CD14-positive monocyte (primary cell): ENCODE measurements around the gene GRIN3A. TPM values are rescaled to one million over a fixed set of nuclear protein-coding genes. Genes with fewer than 3 reads are reported as not detected.

Experiments used
- DNase-seq, 3 donors: peaks; one replicate each; pipeline ENCODE4 v3.0.0-alpha.2; 2011 to 2022
- H2AFZ ChIP-seq: 2 replicates; pipeline ENCODE4 v1.6.0; 2012; ENCODE audit warnings: mild to moderate bottlenecking, low read depth, low read length, inconsistent platforms; ENCODE audit not compliant: insufficient read depth, poor library complexity, severe bottlenecking
- H3K27ac ChIP-seq, 2 donors: 1 replicate in 1 of 2; 2 replicates in 1 of 2; pipeline ENCODE4 v1.5.1; 2012 to 2013; ENCODE audit warnings: low read length in 2 of 2, control low read depth in 1 of 2, inconsistent platforms in 1 of 2, low read depth in 1 of 2, mild to moderate bottlenecking in 1 of 2
- H3K27me3 ChIP-seq, 2 donors: one replicate each; pipeline versions ENCODE4 v1.6.0 to v1.6.1; 2011 to 2013; ENCODE audit warnings: low read length in 2 of 2; ENCODE audit not compliant: control insufficient read depth in 2 of 2, insufficient read depth in 2 of 2
- H3K36me3 ChIP-seq, 2 donors: replicated peaks in 1 of 2; 1 replicate in 1 of 2; 2 replicates in 1 of 2; pipeline versions ENCODE4 v1.5.1 to v1.6.1; 2012 to 2013; ENCODE audit warnings: low read length in 2 of 2, control low read depth in 1 of 2, inconsistent platforms in 1 of 2, mild to moderate bottlenecking in 1 of 2; ENCODE audit not compliant: insufficient read depth in 2 of 2, control insufficient read depth in 1 of 2
- H3K4me1 ChIP-seq, 2 donors: 1 replicate in 1 of 2; 2 replicates in 1 of 2; pipeline versions ENCODE4 v1.5.1 to v1.6.1; 2012 to 2013; ENCODE audit warnings: low read length in 2 of 2, control low read depth in 1 of 2, inconsistent platforms in 1 of 2, mild to moderate bottlenecking in 1 of 2, moderate library complexity in 1 of 2; ENCODE audit not compliant: insufficient read depth in 2 of 2, control insufficient read depth in 1 of 2
- H3K4me2 ChIP-seq: replicated peaks from 2 replicates; pipeline ENCODE3; 2012; ENCODE audit warnings: low read length, moderate library complexity, mild to moderate bottlenecking; ENCODE audit not compliant: poor library complexity, severe bottlenecking; ENCODE audit errors: extremely low read depth
- H3K4me3 ChIP-seq, 3 experiments: fragments of 200-600 bp in 1 of 3; sonication (generic) in 1 of 3; replicated peaks in 1 of 3; 1 replicate in 2 of 3; 2 replicates in 1 of 3; pipeline ENCODE4 v1.5.1; 2011 to 2013; ENCODE audit warnings: low read length in 3 of 3, mild to moderate bottlenecking in 3 of 3, control low read depth in 2 of 3, low read depth in 2 of 3, inconsistent platforms in 1 of 3, moderate library complexity in 1 of 3
- H3K79me2 ChIP-seq: 2 replicates; pipeline ENCODE4 v1.6.0; 2012; ENCODE audit warnings: mild to moderate bottlenecking, control low read depth, inconsistent platforms, low read length, moderate library complexity; ENCODE audit not compliant: insufficient read depth
- H3K9ac ChIP-seq: 2 replicates; pipeline ENCODE4 v1.6.0; 2017; ENCODE audit warnings: low read length, mild to moderate bottlenecking; ENCODE audit not compliant: insufficient read depth, poor library complexity, severe bottlenecking
- H3K9me3 ChIP-seq, 2 donors: replicated peaks in 1 of 2; 1 replicate in 1 of 2; 2 replicates in 1 of 2; pipeline versions ENCODE4 v1.5.1 to v1.6.1; 2012 to 2013; ENCODE audit warnings: low read length in 2 of 2, control low read depth in 1 of 2; ENCODE audit not compliant: control insufficient read depth in 1 of 2, insufficient read depth in 1 of 2
- H4K20me1 ChIP-seq: 2 replicates; pipeline ENCODE4 v1.6.0; 2012; ENCODE audit warnings: mild to moderate bottlenecking, low read length, control low read depth, moderate library complexity; ENCODE audit not compliant: insufficient read depth
- H3K27ac Mint-ChIP-seq, 7 donors: one replicate each; pipeline ENCODE4 v1.8.0; 2020; ENCODE audit warnings: mild to moderate bottlenecking in 7 of 7, mixed read lengths in 7 of 7, moderate library complexity in 6 of 7, inconsistent platforms in 2 of 7
- H3K27me3 Mint-ChIP-seq, 3 donors: one replicate each; pipeline ENCODE4 v1.8.0; 2021 to 2022; ENCODE audit warnings: low read depth in 3 of 3, mild to moderate bottlenecking in 3 of 3, mixed read lengths in 3 of 3, moderate library complexity in 3 of 3, inconsistent platforms in 1 of 3
- H3K36me3 Mint-ChIP-seq, 2 donors: one replicate each; pipeline ENCODE4 v1.8.0; 2020; ENCODE audit warnings: mixed read lengths in 2 of 2, inconsistent platforms in 1 of 2, mild to moderate bottlenecking in 1 of 2
- H3K4me1 Mint-ChIP-seq: one replicate; pipeline ENCODE4 v1.8.0; 2020; ENCODE audit warnings: mild to moderate bottlenecking, mixed read lengths
- H3K4me3 Mint-ChIP-seq, 2 donors: one replicate each; pipeline ENCODE4 v1.8.0; 2020; ENCODE audit warnings: mild to moderate bottlenecking in 2 of 2, mixed read lengths in 2 of 2, moderate library complexity in 1 of 2
- H3K9me3 Mint-ChIP-seq, 7 donors: one replicate each; pipeline ENCODE4 v1.8.0; 2020 to 2022; ENCODE audit warnings: mixed read lengths in 7 of 7, mild to moderate bottlenecking in 6 of 7, moderate library complexity in 6 of 7, inconsistent platforms in 2 of 7
- CTCF ChIP-seq: fragments of 200-600 bp; IDR thresholded peaks from one replicate; pipeline ENCODE4 v1.8.0; 2022; ENCODE audit warnings: antibody characterized with exemption, mild to moderate bottlenecking
- WGBS: methylation state at CpG from one replicate; pipeline ENCODE4 v1.1.5; 2013; ENCODE audit warnings: missing lambda C conversion rate; ENCODE audit not compliant: insufficient coverage; 5-methylcytosine and 5-hydroxymethylcytosine counted together
- intact Hi-C, 2 donors: fragments of 100-400 bp; cut with micrococcal nuclease; formaldehyde crosslinking; loops; one replicate each; pipeline versions ENCODE4 v1.15.0 to v1.15.1; 2023
- polyA plus RNA-seq, 3 donors: library from polyadenylated mRNA; depleted of rRNA in 1 of 3; unstranded in 2 of 3; stranded (reverse) in 1 of 3; fragments of 300-500 nt in 2 of 3; fragments of >200 nt in 1 of 3; fragmentation: Illumina TruSeq in 2 of 3; gene quantifications; 1 replicate in 2 of 3; 2 replicates in 1 of 3; pipeline ENCODE4 v1.2.3, GENCODE V29; 2012 to 2021

GRIN3A gene
- polyA plus RNA-seq, 3 donors: 0.11 to 0.39 (median 0.16) TPM

- Histone ChIP-seq H3K79me2 (no peaks in the 10 kb centered on the region), H2AFZ (no peak overlapping the region), H3K9me3 (no peaks in the 10 kb centered on the region), H3K4me3 (no peak overlapping the region), H3K4me1 (peaks cover 4 to 8% of the 10 kb centered on the region in 2 donors), H3K9ac (no peak overlapping the region), H3K4me2 (no peak overlapping the region), H4K20me1 (no peaks in the 10 kb centered on the region), H3K27me3 (peaks cover 2 to 6% of the 10 kb centered on the region in 2 donors), H3K36me3 (no peaks in the 10 kb centered on the region), H3K27ac (no peak overlapping the region)
- peaks cover 0 to 3% (median 0%) of the 10 kb centered on the region in 7 donors for H3K9me3 Mint-ChIP-seq
- H3K4me3 Mint-ChIP-seq: no peak overlapping the region
- DNase-seq: no peak
- peaks cover 12% of the 10 kb centered on the region for H3K4me1 Mint-ChIP-seq
- intact Hi-C loops: no loop called here
- no peaks in the 10 kb centered on the region for H3K36me3 Mint-ChIP-seq
- WGBS: 17% methylated on average over 1 of the region's 3 CpGs
- H3K27me3 Mint-ChIP-seq: peaks cover 5 to 16% (median 9%) of the 10 kb centered on the region in 3 donors
- no peak overlapping the region for H3K27ac Mint-ChIP-seq
- no peak for TF ChIP-seq CTCF
These were observed 30.7 kb downstream of the GRIN3A start for GRCh38 chr9:101707721-101708120.

- H3K4me1 ChIP-seq: peaks cover 4 to 8% of the 10 kb centered on the region in 2 donors
- no peaks in the 10 kb centered on the region for H3K9me3 ChIP-seq
- no peaks in the 10 kb centered on the region for H4K20me1 ChIP-seq
- H3K9me3 Mint-ChIP-seq: peaks cover 0 to 3% (median 0%) of the 10 kb centered on the region in 7 donors
- no peak for TF ChIP-seq CTCF
- intact Hi-C loops: no loop called here
- H3K27me3 Mint-ChIP-seq: peaks cover 5 to 12% (median 9%) of the 10 kb centered on the region in 3 donors
- H2AFZ ChIP-seq: no peak overlapping the region
- no CpG with 5 or more reads among the region's 2 CpGs for WGBS
- H3K27me3 ChIP-seq: peaks cover 2 to 6% of the 10 kb centered on the region in 2 donors
- no peak overlapping the region for H3K27ac ChIP-seq
- H3K36me3 Mint-ChIP-seq: no peaks in the 10 kb centered on the region
- DNase-seq: no peak
- no peaks in the 10 kb centered on the region for H3K36me3 ChIP-seq
- no peak overlapping the region for H3K4me3 Mint-ChIP-seq
- peaks cover 12% of the 10 kb centered on the region for H3K4me1 Mint-ChIP-seq
- H3K27ac Mint-ChIP-seq: no peak overlapping the region
- no peak overlapping the region for H3K4me2 ChIP-seq
- H3K79me2 ChIP-seq: no peaks in the 10 kb centered on the region
- H3K9ac ChIP-seq: no peak overlapping the region
- no peak overlapping the region for H3K4me3 ChIP-seq
These were observed 31.4 kb downstream of the GRIN3A start for GRCh38 chr9:101706997-101707396.
